Upper lobe of left lung (tissue), 6 donors: ENCODE measurements around the gene SERPINB1. TPM values are rescaled to one million over a fixed set of nuclear protein-coding genes. Genes with fewer than 3 reads are reported as not detected.
A peak's percentile ranks its signal among the peaks of the same experiment; 100 is the strongest.

Experiments
- ATAC-seq, 2 donors: fragments of 200-7000 bp; cut with Tn5 transposase; one replicate each; pipeline ENCODE4 v1.9.1; 2022; ENCODE audit warnings: mild to moderate bottlenecking in 2 of 2, moderate library complexity in 2 of 2; ENCODE audit not compliant: low FRiP score in 2 of 2
- DNase-seq, 2 donors: peaks; one replicate each; pipeline ENCODE4 v3.0.0-alpha.2; 2019 to 2020
- H3K27ac ChIP-seq, 4 donors: fragments of 200-600 bp; sonication (generic); one replicate each; pipeline ENCODE4 v1.5.1; 2016 to 2019
- H3K27me3 ChIP-seq, 4 donors: fragments of 200-600 bp; sonication (generic); one replicate each; pipeline ENCODE4 v1.5.1; 2017 to 2019
- H3K36me3 ChIP-seq, 4 donors: fragments of 200-600 bp; sonication (generic); one replicate each; pipeline ENCODE4 v1.5.1; 2016 to 2019
- H3K4me1 ChIP-seq, 4 donors: fragments of 200-600 bp; sonication (generic); one replicate each; pipeline ENCODE4 v1.5.1; 2018 to 2019
- H3K4me3 ChIP-seq, 4 donors: fragments of 200-600 bp; sonication (generic); one replicate each; pipeline ENCODE4 v1.5.1; 2017 to 2019; ENCODE audit warnings: mild to moderate bottlenecking in 2 of 4, moderate library complexity in 1 of 4
- H3K9me3 ChIP-seq, 4 donors: fragments of 200-600 bp; sonication (generic); one replicate each; pipeline ENCODE4 v1.5.1; 2018 to 2019
- EP300 ChIP-seq, 4 donors: sonication (generic); formaldehyde crosslinking; IDR thresholded peaks; one replicate each; pipeline ENCODE4 v1.5.1; 2017; ENCODE audit warnings: antibody characterized with exemption in 4 of 4, control low read depth in 2 of 4
- POLR2A ChIP-seq, 4 donors: fragments of 450-650 bp; IDR thresholded peaks; one replicate each; pipeline ENCODE4 v1.5.1; 2016 to 2017; ENCODE audit warnings: antibody characterized with exemption in 4 of 4, mild to moderate bottlenecking in 2 of 4
- POLR2AphosphoS5 ChIP-seq, 2 donors: sonication (generic); formaldehyde crosslinking; IDR thresholded peaks; one replicate each; pipeline ENCODE4 v1.5.1; 2017; ENCODE audit warnings: antibody characterized with exemption in 2 of 2
- WGBS, 2 donors: methylation state at CpG; one replicate each; pipeline ENCODE4 v1.1.5; 2017 to 2018; 5-methylcytosine and 5-hydroxymethylcytosine counted together
- total RNA-seq, 6 donors: library from RNA; depleted of rRNA in 4 of 6; stranded (reverse); fragments of >200 nt in 4 of 6; gene quantifications; one replicate each; pipeline versions ENCODE4 v1.1.0 to v1.2.1, GENCODE V29; 2016 to 2021
- TF ChIP-seq, protein P1 (sequence below), 6 experiments: fragments of 450-650 bp in 4 of 6; fragments of 200-600 bp in 2 of 6; sonication (generic) in 2 of 6; IDR thresholded peaks; one replicate each; pipeline ENCODE4 v1.5.1; 2016 to 2019; ENCODE audit warnings: antibody characterized with exemption in 6 of 6
- donor health status: DM: no; HTN: no; CAD: no; lungs with moderate emphysema.
- donor health status: DM: no; HTN: yes; CAD: no; lungs with severe emphysema.

Gene SERPINB1
- total RNA-seq, 6 donors from 2014 or later, result 56.6 to 184 (median 102) TPM

DNA sequence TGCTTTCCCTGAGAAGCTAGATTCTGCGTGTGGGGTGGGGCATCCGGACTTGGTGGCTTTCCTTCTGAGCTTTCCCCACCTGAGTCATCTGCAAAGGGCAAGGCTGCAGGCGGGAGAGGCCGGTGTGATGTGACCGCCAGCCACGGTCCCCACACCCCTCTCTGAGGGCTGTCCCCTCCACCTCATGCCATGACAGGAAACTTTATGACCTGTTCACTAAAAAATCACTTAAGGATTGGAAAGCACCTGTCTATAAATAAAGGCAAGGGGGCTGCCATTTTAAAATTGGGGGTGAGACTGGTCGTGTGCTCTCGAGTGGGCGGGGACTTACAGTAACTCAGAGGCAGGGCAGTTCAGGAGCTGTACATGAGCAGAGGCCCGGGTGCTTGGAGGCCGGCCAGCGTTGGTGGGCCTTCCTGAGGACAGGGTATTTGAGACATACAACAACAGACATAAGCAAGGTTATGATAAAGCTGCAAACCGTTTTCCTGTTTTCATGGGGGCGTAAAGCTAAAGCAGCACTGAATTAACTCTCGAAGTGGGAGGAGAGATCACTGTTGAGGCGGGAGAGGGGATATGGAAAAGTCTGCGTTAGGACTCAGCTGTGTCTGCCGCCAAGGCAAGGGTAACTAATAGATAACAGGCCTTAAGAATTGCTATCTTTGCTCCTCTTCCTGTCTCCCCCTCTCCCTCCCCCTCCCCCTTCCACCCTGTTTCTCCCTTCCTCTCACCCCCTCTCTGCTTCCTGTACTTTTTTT is 16.1 kb upstream of the SERPINB1 start:
- Histone ChIP-seq H3K27me3 (no peaks in the 10 kb centered on the region), H3K36me3 (no peaks in the 10 kb centered on the region), H3K4me3 (peak overlapping the region in 2 of 4 donors; percentile 9 to 20), H3K4me1 (peaks cover 45 to 56% (median 54%) of the 10 kb centered on the region in 4 donors), H3K9me3 (no peaks in the 10 kb centered on the region), H3K27ac (peak overlapping the region; percentile 78 to 89 (median 84))
- ATAC-seq (no peak), DNase-seq (peak in 1 of 2 donors; percentile 88)
- no peak for TF ChIP-seq POLR2A (IDR thresholded peaks at IDR 0.05)
- peak in 1 of 2 donors; percentile 32 for TF ChIP-seq POLR2AphosphoS5 (IDR thresholded peaks at IDR 0.05)
- no peak for TF ChIP-seq EP300 (IDR thresholded peaks at IDR 0.05)
- TF ChIP-seq, protein P1, sequence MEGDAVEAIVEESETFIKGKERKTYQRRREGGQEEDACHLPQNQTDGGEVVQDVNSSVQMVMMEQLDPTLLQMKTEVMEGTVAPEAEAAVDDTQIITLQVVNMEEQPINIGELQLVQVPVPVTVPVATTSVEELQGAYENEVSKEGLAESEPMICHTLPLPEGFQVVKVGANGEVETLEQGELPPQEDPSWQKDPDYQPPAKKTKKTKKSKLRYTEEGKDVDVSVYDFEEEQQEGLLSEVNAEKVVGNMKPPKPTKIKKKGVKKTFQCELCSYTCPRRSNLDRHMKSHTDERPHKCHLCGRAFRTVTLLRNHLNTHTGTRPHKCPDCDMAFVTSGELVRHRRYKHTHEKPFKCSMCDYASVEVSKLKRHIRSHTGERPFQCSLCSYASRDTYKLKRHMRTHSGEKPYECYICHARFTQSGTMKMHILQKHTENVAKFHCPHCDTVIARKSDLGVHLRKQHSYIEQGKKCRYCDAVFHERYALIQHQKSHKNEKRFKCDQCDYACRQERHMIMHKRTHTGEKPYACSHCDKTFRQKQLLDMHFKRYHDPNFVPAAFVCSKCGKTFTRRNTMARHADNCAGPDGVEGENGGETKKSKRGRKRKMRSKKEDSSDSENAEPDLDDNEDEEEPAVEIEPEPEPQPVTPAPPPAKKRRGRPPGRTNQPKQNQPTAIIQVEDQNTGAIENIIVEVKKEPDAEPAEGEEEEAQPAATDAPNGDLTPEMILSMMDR (IDR thresholded peaks at IDR 0.05), result no peak
- WGBS, 2 donors, result 26 to 32% methylated on average over 17 to 18 of the region's 18 CpGs

GRCh38 chr6:2857185-2857579 is 15.5 kb upstream of the SERPINB1 start:
- no peak for ATAC-seq
- H3K4me1 ChIP-seq, result peaks cover 45 to 56% (median 54%) of the 10 kb centered on the region in 4 donors
- WGBS, 2 donors, result 73 to 85% methylated on average over 7 of the region's 7 CpGs

DNA sequence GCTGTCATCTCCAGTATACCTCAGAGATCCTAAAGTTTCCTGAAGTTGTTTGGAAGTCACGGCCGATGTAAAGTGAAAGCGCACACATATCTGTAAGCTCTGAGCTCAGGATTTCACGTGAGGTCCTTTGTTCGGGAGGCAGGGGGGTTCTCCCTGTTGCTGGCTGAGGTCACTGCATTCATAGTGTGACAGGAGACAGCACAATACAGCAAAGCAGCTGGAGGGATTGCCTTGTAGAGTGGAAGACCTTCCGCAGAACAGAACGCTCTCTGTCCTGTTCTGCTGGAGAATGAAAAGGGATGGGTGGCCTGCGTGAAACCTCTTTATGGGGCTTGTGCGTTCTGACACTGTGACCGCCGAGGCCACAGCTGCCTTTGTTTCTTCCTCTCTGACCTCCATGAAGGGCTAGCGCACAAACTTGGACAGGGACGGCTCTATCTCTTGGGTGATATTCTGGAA is 13.4 kb upstream of the SERPINB1 start:
- Histone ChIP-seq H3K27ac (peak overlapping the region; percentile 78 to 89 (median 82)), H3K4me3 (peak overlapping the region in 3 of 4 donors; percentile 7 to 39 (median 22)), H3K27me3 (no peaks in the 10 kb centered on the region), H3K36me3 (no peaks in the 10 kb centered on the region), H3K4me1 (peaks cover 59 to 71% (median 67%) of the 10 kb centered on the region in 4 donors), H3K9me3 (no peaks in the 10 kb centered on the region)
- ATAC-seq (no peak), DNase-seq (no peak)
- TF ChIP-seq EP300 (IDR thresholded peaks at IDR 0.05) (no peak), POLR2A (IDR thresholded peaks at IDR 0.05) (peak in 1 of 4 donors; percentile 32), POLR2AphosphoS5 (IDR thresholded peaks at IDR 0.05) (peak in 1 of 2 donors; percentile 49)
- WGBS, 2 donors, result 51 to 63% methylated on average over 10 to 13 of the region's 13 CpGs

More at GRCh38 chr6:2857185-2857579, 15.5 kb upstream of the SERPINB1 start:
- H3K36me3 ChIP-seq, result no peaks in the 10 kb centered on the region
- no peak overlapping the region for H3K4me3 ChIP-seq
- TF ChIP-seq POLR2AphosphoS5 (IDR thresholded peaks at IDR 0.05) (no peak), EP300 (IDR thresholded peaks at IDR 0.05) (no peak), POLR2A (IDR thresholded peaks at IDR 0.05) (no peak)
- TF ChIP-seq, protein P1 (IDR thresholded peaks at IDR 0.05), result no peak
- H3K27ac ChIP-seq, result peak overlapping the region; percentile 78 to 89 (median 84)
- H3K27me3 ChIP-seq, result no peaks in the 10 kb centered on the region
- no peak for DNase-seq
- no peaks in the 10 kb centered on the region for H3K9me3 ChIP-seq

DNA sequence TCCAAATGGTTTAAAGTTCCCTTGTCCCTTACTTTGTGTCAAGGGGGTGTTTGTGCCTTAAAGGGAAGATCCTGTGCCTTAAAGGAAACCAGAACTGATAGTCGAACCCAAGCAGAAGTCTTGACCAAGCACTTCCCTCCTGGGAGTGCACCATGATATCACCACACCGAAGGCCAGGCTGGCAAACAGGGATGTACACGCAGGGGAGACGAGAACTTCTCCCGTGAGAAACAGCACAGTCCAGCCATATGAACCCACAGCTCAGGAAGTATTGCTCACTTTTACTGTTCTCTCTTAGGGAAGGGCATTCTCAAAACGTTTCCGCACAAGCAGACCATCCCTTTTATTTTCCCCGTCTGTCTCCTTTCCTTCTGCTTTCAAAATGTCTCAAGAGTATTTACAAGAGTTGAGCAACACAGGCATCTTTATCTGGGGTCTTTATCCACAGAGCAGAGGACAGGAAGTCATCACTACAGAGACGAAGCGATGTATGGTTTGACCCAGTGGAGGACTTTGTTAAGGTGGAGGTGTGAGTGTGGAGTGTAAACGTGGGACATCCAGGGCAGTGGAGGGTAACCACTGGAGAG is 12.8 kb upstream of the SERPINB1 start:
- peak; percentile 65 to 80 for ATAC-seq

More for the DNA sequence above, 12.8 kb upstream of the SERPINB1 start:
- H3K9me3 ChIP-seq, result no peaks in the 10 kb centered on the region
- peak overlapping the region; percentile 78 to 89 (median 82) for H3K27ac ChIP-seq
- no peaks in the 10 kb centered on the region for H3K27me3 ChIP-seq
- H3K4me3 ChIP-seq, result peak overlapping the region in 3 of 4 donors; percentile 7 to 39 (median 22)
- WGBS, 2 donors, result 33 to 34% methylated on average over 11 of the region's 11 CpGs
- H3K36me3 ChIP-seq, result no peaks in the 10 kb centered on the region
- peaks cover 59 to 73% (median 69%) of the 10 kb centered on the region in 4 donors for H3K4me1 ChIP-seq
- no peak for DNase-seq
- TF ChIP-seq POLR2A (IDR thresholded peaks at IDR 0.05) (peak in 1 of 4 donors; percentile 28), POLR2AphosphoS5 (IDR thresholded peaks at IDR 0.05) (peak; percentile 5 to 56)
- TF ChIP-seq, protein P1 (IDR thresholded peaks at IDR 0.05), result no peak
